Stimulated activated CD8-positive, alpha-beta memory T cell treated with anti-CD3 and anti-CD28 coated beads, Interleukin-12 subunit alpha, Interleukin-12 subunit beta, amount 100 ng/mL, for 24 hours (primary cell): ENCODE results near the gene NADSYN1.

Source experiments
- DNase-seq: peaks from one replicate; pipeline ENCODE4 v3.0.0-alpha.2; 2020; ENCODE audit errors: extremely low read depth

The NADSYN1 gene

DNA sequence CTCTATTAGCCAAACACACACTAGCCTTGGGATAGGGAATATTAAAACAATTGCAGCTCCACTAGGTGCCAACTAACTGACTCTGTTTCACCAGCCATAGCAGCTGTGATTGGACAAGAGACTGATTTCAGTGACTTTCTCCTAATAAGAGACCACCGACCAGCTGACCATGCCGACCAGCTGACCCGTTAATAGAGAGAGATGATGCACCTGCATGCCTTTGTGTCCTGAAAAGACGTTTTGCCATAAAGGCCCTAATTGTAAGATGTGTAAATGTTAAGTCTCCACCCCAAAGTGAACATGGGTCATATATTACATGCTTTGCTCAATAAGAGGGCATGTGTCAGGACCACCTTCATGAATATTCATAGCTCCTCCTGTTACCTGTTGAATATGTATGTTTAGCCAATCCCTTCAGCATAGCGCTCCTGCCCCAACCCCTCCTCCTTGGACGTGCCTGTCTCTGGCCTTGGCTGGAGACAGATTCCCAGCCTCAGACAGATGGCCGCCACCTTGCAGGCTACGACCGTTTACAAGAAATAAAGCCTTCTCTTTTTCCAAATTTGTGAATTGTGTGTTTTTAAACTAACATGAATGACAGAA is 1.3 kb upstream of the NADSYN1 start:
- no peak for DNase-seq

DNA sequence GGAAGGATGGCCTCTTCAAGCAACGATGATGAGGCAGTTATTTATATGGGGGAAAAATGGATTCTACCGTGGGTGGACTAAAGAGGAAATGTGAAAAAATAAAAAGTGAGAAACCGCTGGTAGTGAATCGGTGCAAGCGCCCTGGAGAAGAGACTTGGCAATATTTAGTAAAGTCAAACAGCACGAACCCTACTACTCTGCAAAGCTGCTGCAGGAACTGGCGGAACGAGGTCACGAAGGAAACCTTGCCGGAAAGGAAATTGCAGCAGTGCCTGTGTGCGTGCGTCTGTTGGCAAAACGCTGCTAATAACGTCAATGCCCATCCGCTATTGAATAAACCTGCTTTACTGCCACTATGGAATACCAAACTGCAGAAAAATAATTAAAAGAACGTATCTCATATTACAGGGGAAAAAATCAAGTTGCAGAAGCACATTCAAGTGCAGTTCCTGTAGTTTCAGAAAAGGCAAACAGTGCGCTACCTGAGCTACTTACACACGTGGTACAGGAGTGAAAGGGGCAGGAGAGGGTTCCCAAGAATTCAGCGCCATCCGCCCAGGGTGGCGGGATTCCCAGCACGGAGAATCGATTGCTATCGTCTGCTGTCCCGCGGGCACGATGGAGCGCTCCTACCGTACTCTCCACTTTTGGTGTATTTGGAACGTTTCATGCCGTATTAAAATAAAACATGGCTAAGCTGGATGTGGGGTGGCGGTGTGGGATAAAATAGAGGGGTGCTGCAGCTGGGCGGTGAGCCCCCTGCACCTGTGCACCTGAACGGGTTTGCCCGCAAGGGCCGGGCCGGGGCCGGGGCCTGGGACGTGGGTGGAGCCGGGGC is 585 bp upstream of the NADSYN1 start:
- no peak for DNase-seq

- DNase-seq = no peak
These were observed 908 bp downstream of the NADSYN1 start for GRCh38 chr11:71453918-71454304.

GRCh38 chr11:71454470-71455113 is 1.6 kb downstream of the NADSYN1 start:
- DNase-seq = no peak

GRCh38 chr11:71456294-71456693 is 3.3 kb downstream of the NADSYN1 start:
- no peak for DNase-seq

DNA sequence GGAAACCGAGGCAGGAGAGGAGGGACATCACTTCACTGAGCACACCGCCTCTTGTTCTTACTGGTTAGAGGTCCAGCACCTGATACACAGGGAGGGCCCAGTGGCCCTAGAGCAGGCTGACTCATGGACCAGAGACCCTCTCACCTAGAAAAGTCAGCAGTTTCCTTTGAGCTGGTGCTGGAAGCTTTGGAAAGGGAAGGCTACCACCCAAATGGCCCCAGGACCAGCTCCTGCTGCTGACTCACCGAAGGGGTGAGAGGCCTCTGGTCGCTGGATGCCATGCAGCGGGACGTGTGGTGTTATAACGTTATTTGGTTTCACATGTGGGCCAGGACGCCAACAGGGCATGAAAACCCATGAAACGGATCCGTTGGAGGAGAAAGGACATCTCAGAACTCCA is 3.8 kb downstream of the NADSYN1 start:
- no peak for DNase-seq

DNA sequence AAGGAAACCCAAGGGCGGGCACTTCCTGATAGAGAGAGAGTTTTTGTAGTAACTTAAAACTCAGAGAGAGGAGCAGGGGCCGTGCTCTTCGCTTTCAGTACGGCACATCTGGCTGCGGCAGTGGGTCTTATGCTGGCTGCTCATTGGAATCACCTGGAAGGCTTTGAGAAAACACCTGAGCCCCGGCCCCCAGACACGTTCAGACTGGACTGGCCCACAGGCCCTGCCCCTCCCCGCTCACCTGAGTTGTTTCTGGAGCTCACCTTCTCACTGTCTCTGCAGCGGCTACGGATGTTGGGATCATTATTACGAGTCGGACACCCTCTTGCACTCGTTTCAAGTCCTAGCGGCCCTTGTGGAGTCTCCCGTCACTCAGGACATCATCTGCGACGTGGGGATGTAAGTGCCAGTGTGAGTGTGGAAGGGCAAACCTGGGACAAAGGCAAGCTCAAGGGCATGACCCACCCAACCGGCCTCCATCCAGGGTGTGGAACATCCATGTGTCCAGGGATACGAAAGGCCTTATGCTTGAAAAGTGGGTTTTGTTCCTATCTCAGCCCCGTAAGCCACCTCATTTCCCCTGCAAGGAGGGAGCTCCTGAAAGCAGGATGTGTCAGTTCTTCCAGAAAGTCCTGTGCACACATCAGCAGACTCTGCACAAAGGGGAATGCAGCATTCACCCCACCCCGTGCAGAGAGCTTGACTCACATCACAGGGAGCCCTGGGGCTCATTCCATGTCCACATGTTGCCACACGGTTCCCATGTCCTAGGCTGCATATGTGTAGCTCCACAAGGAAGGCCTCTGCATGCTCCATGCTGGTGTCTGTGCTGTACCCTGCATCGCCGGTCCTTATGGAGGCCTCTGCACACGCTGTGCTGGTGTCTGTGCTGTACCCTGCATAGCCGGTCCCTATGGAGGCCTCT is 5.4 kb downstream of the NADSYN1 start:
- DNase-seq = no peak

DNA sequence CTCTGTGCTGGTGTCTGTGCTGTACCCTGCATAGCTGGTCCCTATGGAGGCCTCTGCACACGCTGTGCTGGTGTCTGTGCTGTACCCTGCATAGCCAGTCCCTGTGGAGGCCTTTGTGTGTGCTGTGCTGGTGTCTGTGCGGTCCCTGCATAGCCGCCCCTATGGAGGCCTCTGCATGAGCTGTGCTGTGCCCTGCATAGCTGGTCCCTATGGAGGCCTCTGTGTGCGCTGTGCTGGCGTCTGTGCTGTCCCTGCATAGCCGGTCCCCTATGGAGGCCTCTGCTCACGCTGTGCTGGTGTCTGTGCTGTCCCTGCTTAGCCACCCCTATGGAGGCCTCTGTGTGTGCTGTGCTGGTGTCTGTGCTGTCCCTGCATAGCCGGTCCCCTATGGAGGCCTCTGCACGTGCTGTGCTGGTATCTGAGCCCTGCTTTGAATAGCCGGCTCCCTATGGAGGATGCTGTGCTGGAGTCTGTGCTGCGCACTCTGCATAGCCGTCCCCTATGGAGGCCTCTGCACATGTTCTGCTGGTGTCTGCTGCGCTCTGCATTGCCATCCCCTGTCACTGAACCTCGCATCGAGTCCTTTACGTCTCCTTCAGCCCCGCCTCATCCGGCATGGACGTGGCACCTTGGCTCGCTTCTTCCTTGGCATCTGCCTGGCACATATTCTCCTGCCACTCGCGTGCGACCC is 6.2 kb downstream of the NADSYN1 start:
- no peak for DNase-seq

DNA sequence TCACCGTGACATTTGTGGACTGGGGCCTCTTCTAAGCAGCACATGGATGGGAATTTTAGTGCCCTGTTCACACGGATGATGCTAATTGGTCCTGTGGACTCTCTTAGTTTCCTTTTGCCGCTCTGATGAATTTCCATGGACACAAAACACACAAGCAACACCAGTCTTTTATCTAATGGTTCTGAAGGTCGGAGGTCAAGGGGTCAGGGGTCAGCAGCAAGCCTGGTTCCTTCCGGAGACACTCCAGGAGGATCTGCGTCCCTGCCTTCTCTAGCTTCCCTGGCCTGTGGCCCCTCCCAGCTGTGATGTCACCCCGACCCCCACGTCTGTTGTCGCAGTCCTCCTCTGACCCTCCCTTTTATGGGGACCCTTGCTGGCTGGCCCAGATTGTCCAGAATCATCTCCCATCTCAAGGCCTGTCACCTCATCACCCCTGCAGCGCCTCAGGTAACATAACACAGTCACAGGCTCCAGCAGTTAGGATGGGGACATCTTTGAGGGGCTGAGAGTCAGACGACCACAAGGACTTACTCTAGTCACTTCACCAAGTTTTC is 6.8 kb downstream of the NADSYN1 start:
- DNase-seq = no peak

- DNase-seq = no peak
These were observed 8.7 kb downstream of the NADSYN1 start for GRCh38 chr11:71461696-71462095.

DNA sequence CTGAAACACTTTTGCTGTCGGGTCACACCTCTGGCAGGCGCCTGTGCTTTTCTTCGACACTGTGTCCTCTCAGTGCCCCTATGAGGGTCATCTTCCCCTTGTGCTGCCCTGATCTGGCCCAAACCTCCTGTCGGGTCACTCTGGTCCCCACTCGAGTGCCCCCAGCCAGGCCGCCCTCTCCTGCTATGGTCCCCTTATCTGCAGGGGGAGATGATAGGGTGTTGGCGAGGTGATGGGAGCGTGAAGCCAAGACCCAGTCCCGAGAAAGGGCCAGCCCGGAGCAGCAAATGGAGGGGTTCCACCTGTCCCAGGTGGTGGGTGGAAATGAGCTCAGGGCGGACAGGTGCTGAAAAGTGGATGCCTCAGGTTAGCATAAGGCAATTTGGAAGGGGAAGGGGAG is 9.7 kb downstream of the NADSYN1 start:
- DNase-seq = no peak

DNA sequence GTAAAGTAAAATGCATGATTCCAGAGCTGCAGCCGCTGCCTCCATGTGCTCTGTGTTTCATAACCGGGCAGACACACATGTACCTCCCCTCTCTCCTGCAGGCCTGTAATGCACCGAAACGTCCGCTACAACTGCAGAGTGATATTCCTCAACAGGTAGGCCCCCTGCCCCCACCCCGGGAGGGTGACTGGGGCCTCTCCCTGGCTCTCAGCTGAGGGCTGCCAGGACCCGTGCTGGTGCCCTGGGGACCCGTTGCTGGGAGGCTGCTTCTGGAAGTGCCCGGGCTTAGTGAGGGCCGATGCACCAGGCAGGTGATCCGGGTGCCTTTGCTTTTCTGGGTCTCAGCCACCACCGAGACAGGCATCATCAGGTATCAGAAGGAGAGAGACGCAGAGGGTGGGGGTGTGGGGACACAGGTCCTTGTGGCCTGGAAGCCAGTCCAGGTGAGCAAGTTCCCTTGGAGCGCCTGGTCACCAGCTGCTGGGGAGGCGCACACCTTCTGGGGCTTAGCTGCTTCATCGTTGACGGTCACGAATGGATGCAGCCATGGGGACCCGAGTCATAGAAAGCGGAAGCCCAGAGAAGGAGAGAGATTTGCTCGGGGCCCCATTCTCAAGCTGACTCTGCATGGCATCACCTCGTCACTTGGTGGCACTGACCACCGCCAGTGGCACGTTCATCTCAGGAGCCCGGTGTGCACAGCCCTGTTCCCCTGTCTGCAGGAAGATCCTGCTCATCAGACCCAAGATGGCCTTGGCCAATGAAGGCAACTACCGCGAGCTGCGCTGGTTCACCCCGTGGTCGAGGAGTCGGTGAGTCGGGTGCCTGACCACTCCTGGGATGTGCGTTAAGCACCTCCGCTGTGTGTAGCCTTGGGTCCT is 10.6 kb downstream of the NADSYN1 start:
- no peak for DNase-seq

- no peak for DNase-seq
These were observed 12.1 kb downstream of the NADSYN1 start for GRCh38 chr11:71465054-71465453.

GRCh38 chr11:71466358-71466757 is 13.4 kb downstream of the NADSYN1 start:
- DNase-seq = no peak

DNA sequence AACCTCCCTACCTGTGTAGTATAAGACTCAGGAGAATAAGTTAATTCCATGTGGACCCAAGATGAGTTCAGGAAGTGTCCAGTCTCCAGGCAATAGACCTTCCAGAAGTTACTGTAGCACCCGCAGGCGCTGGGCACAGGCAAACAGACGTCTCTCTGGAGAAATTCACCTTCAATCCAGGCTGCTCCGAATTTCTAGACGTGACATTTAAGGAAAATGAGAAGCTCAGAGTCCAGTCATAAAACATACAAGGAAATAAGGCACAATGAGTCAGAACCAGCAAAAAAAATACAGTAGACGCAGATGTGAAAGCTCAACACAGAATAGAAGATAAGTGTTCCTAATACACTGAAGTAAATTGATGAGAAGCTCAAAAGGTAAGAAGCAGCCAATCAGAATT is 14.2 kb downstream of the NADSYN1 start:
- no peak for DNase-seq

- no peak for DNase-seq
These were observed 17.9 kb downstream of the NADSYN1 start for GRCh38 chr11:71470946-71471345.

DNA sequence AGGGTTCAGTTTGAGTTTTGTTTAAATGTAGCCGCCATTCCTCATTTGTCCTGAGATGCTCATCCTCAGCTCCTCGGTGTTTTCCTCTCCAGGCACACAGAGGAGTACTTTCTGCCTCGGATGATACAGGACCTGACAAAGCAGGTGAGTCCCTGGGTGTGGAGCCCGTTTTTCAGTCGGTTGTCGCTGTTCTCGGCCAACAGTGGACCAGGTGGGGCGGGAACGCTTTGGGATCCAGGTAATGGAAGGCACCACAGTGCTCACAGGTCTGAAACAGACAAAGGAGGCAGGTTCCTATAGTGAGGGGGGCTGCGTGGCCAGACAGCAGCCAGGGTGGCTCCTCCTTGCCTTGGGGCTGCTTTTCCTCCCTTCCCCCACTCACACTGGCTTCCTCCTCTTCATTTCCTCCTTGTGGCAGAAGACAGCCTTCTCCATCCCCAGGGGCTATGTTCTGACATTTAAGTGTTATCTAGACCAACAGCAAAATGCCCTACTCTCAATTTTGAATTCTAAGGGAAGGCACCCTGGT is 19.4 kb downstream of the NADSYN1 start:
- no peak for DNase-seq

GRCh38 chr11:71472941-71473792 is 20.2 kb downstream of the NADSYN1 start:
- DNase-seq = no peak

DNA sequence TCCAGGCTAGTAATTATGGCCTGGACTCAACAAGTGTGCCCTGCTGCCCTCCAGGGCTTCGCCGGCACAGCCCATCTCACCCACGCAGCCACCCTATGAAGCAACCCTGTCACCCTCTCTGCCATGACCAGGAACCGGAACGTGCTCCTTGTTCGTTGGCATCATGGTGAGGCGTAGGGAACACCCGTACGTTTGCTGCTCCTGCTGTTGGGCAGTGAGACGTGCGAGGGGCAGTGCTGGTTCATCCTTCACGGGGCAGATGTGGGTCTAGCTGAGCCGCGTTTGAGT is 20.7 kb downstream of the NADSYN1 start:
- DNase-seq = no peak
